Measurements from ENCODE around the gene CYP26B1. TPM values are rescaled to one million over a fixed set of nuclear protein-coding genes. Genes with fewer than 3 reads are reported as not detected.

CYP26B1 gene
- polyA plus RNA-seq, 3 donors = not detected

DNA sequence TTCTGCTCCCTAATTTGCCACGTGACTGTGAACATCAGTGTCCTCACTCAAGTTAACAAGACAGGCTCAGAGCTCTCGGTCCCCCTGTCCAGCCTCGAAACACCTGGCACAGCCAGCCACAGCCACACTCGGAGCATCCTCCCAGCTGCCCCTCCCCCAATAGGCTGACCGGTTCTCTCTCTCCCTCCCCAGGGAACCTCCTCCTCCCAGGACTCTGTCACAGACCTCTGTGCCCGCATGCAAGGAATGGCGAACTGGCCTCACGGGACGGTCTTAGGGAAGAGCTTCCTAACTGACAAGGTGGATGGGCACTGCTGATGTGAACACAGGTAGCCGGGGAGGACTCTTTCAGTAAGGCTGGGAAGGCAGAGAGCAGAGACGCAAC lies 18.8 kb downstream of the CYP26B1 start:
- Histone ChIP-seq H3K27me3 (ENCODE audit: control insufficient read depth in 2 of 2, insufficient read depth in 2 of 2, low read length in 2 of 2) (no peaks in the 10 kb centered on the region), H4K20me1 (ENCODE audit: insufficient read depth, low read length) (no peaks in the 10 kb centered on the region), H2AFZ (ENCODE audit: insufficient read depth, low read depth, low read length, poor library complexity, severe bottlenecking) (no peak overlapping the region), H3K4me2 (replicated peaks; ENCODE audit: extremely low read depth, low read length, poor library complexity, severe bottlenecking) (no peak overlapping the region), H3K4me3 (replicated peaks in 1 of 3; ENCODE audit: low read depth in 2 of 3, low read length in 3 of 3) (no peak overlapping the region), H3K9me3 (replicated peaks in 1 of 2; ENCODE audit: control insufficient read depth in 1 of 2, insufficient read depth in 1 of 2, low read length in 2 of 2) (no peaks in the 10 kb centered on the region), H3K27ac (ENCODE audit: low read depth in 1 of 2, low read length in 2 of 2) (no peak overlapping the region), H3K9ac (ENCODE audit: insufficient read depth, low read length, poor library complexity, severe bottlenecking) (no peak overlapping the region), H3K36me3 (replicated peaks in 1 of 2; ENCODE audit: control insufficient read depth in 1 of 2, insufficient read depth in 2 of 2, low read length in 2 of 2) (no peaks in the 10 kb centered on the region), H3K79me2 (ENCODE audit: insufficient read depth, low read length) (no peaks in the 10 kb centered on the region), H3K4me1 (ENCODE audit: control insufficient read depth in 1 of 2, insufficient read depth in 2 of 2, low read length in 2 of 2) (no peaks in the 10 kb centered on the region)
- no peaks in the 10 kb centered on the region for H3K36me3 Mint-ChIP-seq
- H3K9me3 Mint-ChIP-seq = peaks cover 0 to 3% (median 0%) of the 10 kb centered on the region in 7 donors
- intact Hi-C loops (cut with micrococcal nuclease) = no loop called here
- no peaks in the 10 kb centered on the region for H3K4me1 Mint-ChIP-seq
- WGBS (ENCODE audit: insufficient coverage) = 91% methylated on average over 7 of the region's 11 CpGs
- TF ChIP-seq, protein P1, sequence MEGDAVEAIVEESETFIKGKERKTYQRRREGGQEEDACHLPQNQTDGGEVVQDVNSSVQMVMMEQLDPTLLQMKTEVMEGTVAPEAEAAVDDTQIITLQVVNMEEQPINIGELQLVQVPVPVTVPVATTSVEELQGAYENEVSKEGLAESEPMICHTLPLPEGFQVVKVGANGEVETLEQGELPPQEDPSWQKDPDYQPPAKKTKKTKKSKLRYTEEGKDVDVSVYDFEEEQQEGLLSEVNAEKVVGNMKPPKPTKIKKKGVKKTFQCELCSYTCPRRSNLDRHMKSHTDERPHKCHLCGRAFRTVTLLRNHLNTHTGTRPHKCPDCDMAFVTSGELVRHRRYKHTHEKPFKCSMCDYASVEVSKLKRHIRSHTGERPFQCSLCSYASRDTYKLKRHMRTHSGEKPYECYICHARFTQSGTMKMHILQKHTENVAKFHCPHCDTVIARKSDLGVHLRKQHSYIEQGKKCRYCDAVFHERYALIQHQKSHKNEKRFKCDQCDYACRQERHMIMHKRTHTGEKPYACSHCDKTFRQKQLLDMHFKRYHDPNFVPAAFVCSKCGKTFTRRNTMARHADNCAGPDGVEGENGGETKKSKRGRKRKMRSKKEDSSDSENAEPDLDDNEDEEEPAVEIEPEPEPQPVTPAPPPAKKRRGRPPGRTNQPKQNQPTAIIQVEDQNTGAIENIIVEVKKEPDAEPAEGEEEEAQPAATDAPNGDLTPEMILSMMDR (IDR thresholded peaks at IDR 0.05) = no peak
- no peak overlapping the region for H3K4me3 Mint-ChIP-seq
- H3K27me3 Mint-ChIP-seq (ENCODE audit: low read depth in 3 of 3) = peaks cover 13% of the 10 kb centered on the region in 3 donors
- no peak overlapping the region for H3K27ac Mint-ChIP-seq
- no peak for DNase-seq

- H3K4me1 ChIP-seq (ENCODE audit: control insufficient read depth in 1 of 2, insufficient read depth in 2 of 2, low read length in 2 of 2) = no peaks in the 10 kb centered on the region
- H3K79me2 ChIP-seq (ENCODE audit: insufficient read depth, low read length) = no peaks in the 10 kb centered on the region
- Mint-ChIP-seq H3K4me1 (no peaks in the 10 kb centered on the region), H3K27ac (no peak overlapping the region), H3K36me3 (no peaks in the 10 kb centered on the region), H3K4me3 (no peak overlapping the region), H3K27me3 (ENCODE audit: low read depth in 3 of 3) (peaks cover 13 to 14% (median 13%) of the 10 kb centered on the region in 3 donors), H3K9me3 (peaks cover 0 to 3% (median 0%) of the 10 kb centered on the region in 7 donors)
- no peak overlapping the region for H3K4me2 ChIP-seq (replicated peaks; ENCODE audit: extremely low read depth, low read length, poor library complexity, severe bottlenecking)
- no peaks in the 10 kb centered on the region for H3K27me3 ChIP-seq (ENCODE audit: control insufficient read depth in 2 of 2, insufficient read depth in 2 of 2, low read length in 2 of 2)
- WGBS (ENCODE audit: insufficient coverage) = 92% methylated on average over 17 of the region's 24 CpGs
- no peaks in the 10 kb centered on the region for H4K20me1 ChIP-seq (ENCODE audit: insufficient read depth, low read length)
- H3K9ac ChIP-seq (ENCODE audit: insufficient read depth, low read length, poor library complexity, severe bottlenecking) = no peak overlapping the region
- no peaks in the 10 kb centered on the region for H3K36me3 ChIP-seq (replicated peaks in 1 of 2; ENCODE audit: control insufficient read depth in 1 of 2, insufficient read depth in 2 of 2, low read length in 2 of 2)
- H2AFZ ChIP-seq (ENCODE audit: insufficient read depth, low read depth, low read length, poor library complexity, severe bottlenecking) = no peak overlapping the region
- DNase-seq = no peak
- no peaks in the 10 kb centered on the region for H3K9me3 ChIP-seq (replicated peaks in 1 of 2; ENCODE audit: control insufficient read depth in 1 of 2, insufficient read depth in 1 of 2, low read length in 2 of 2)
- no peak overlapping the region for H3K27ac ChIP-seq (ENCODE audit: low read depth in 1 of 2, low read length in 2 of 2)
- intact Hi-C loops (cut with micrococcal nuclease) = no loop called here
- TF ChIP-seq, protein P1 (IDR thresholded peaks at IDR 0.05) = no peak
- no peak overlapping the region for H3K4me3 ChIP-seq (replicated peaks in 1 of 3; ENCODE audit: low read depth in 2 of 3, low read length in 3 of 3)
These were observed 19.4 kb downstream of the CYP26B1 start for GRCh38 chr2:72128059-72128842.
